Measurements from ENCODE around the gene CYB561D1.

The CYB561D1 gene

GRCh38 chr1:109493227-109493626 is 667 bp upstream of the CYB561D1 start:
- TF ChIP-seq CTCF (IDR thresholded peaks at IDR 0.05; ENCODE audit: low read depth, low read length): no peak
- DNase-seq (ENCODE audit: extremely low read depth, low read depth): no peak

GRCh38 chr1:109495738-109496137 is 1.8 kb downstream of the CYB561D1 start:
- DNase-seq (ENCODE audit: extremely low read depth, low read depth): no peak
- no peak for TF ChIP-seq CTCF (IDR thresholded peaks at IDR 0.05; ENCODE audit: low read depth, low read length)

GRCh38 chr1:109497449-109498160 is 3.7 kb downstream of the CYB561D1 start:
- TF ChIP-seq CTCF (IDR thresholded peaks at IDR 0.05; ENCODE audit: low read depth, low read length): no peak
- DNase-seq (ENCODE audit: extremely low read depth, low read depth): no peak

- no peak for DNase-seq (ENCODE audit: extremely low read depth, low read depth)
- peak; percentile 61 for TF ChIP-seq CTCF (IDR thresholded peaks at IDR 0.05; ENCODE audit: low read depth, low read length)
Measured at GRCh38 chr1:109498161-109498801, 4.4 kb downstream of the CYB561D1 start.

- no peak for TF ChIP-seq CTCF (IDR thresholded peaks at IDR 0.05; ENCODE audit: low read depth, low read length)
- DNase-seq (ENCODE audit: extremely low read depth, low read depth): no peak
Measured at GRCh38 chr1:109499081-109499480, 5.2 kb downstream of the CYB561D1 start.

- DNase-seq (ENCODE audit: extremely low read depth, low read depth): no peak
- TF ChIP-seq CTCF (IDR thresholded peaks at IDR 0.05; ENCODE audit: low read depth, low read length): peak; percentile 48
Measured at GRCh38 chr1:109499661-109500536, 6.0 kb downstream of the CYB561D1 start.

Measured in AG09319 (cell line).